CD14-positive monocyte (primary cell): ENCODE results near the gene ANKRD13D. TPM values are rescaled to one million over a fixed set of nuclear protein-coding genes. Genes with fewer than 3 reads are reported as not detected.

ENCODE experiments used
- DNase-seq, 3 donors: peaks; one replicate each; pipeline ENCODE4 v3.0.0-alpha.2; 2011 to 2022
- H2AFZ ChIP-seq: 2 replicates; pipeline ENCODE4 v1.6.0; 2012; ENCODE audit warnings: mild to moderate bottlenecking, low read depth, low read length, inconsistent platforms; ENCODE audit not compliant: insufficient read depth, poor library complexity, severe bottlenecking
- H3K27ac ChIP-seq, 2 donors: 1 replicate in 1 of 2; 2 replicates in 1 of 2; pipeline ENCODE4 v1.5.1; 2012 to 2013; ENCODE audit warnings: low read length in 2 of 2, control low read depth in 1 of 2, inconsistent platforms in 1 of 2, low read depth in 1 of 2, mild to moderate bottlenecking in 1 of 2
- H3K27me3 ChIP-seq, 2 donors: one replicate each; pipeline versions ENCODE4 v1.6.0 to v1.6.1; 2011 to 2013; ENCODE audit warnings: low read length in 2 of 2; ENCODE audit not compliant: control insufficient read depth in 2 of 2, insufficient read depth in 2 of 2
- H3K36me3 ChIP-seq, 2 donors: replicated peaks in 1 of 2; 1 replicate in 1 of 2; 2 replicates in 1 of 2; pipeline versions ENCODE4 v1.5.1 to v1.6.1; 2012 to 2013; ENCODE audit warnings: low read length in 2 of 2, control low read depth in 1 of 2, inconsistent platforms in 1 of 2, mild to moderate bottlenecking in 1 of 2; ENCODE audit not compliant: insufficient read depth in 2 of 2, control insufficient read depth in 1 of 2
- H3K4me1 ChIP-seq, 2 donors: 1 replicate in 1 of 2; 2 replicates in 1 of 2; pipeline versions ENCODE4 v1.5.1 to v1.6.1; 2012 to 2013; ENCODE audit warnings: low read length in 2 of 2, control low read depth in 1 of 2, inconsistent platforms in 1 of 2, mild to moderate bottlenecking in 1 of 2, moderate library complexity in 1 of 2; ENCODE audit not compliant: insufficient read depth in 2 of 2, control insufficient read depth in 1 of 2
- H3K4me2 ChIP-seq: replicated peaks from 2 replicates; pipeline ENCODE3; 2012; ENCODE audit warnings: low read length, moderate library complexity, mild to moderate bottlenecking; ENCODE audit not compliant: poor library complexity, severe bottlenecking; ENCODE audit errors: extremely low read depth
- H3K4me3 ChIP-seq, 3 experiments: fragments of 200-600 bp in 1 of 3; sonication (generic) in 1 of 3; replicated peaks in 1 of 3; 1 replicate in 2 of 3; 2 replicates in 1 of 3; pipeline ENCODE4 v1.5.1; 2011 to 2013; ENCODE audit warnings: low read length in 3 of 3, mild to moderate bottlenecking in 3 of 3, control low read depth in 2 of 3, low read depth in 2 of 3, inconsistent platforms in 1 of 3, moderate library complexity in 1 of 3
- H3K79me2 ChIP-seq: 2 replicates; pipeline ENCODE4 v1.6.0; 2012; ENCODE audit warnings: mild to moderate bottlenecking, control low read depth, inconsistent platforms, low read length, moderate library complexity; ENCODE audit not compliant: insufficient read depth
- H3K9ac ChIP-seq: 2 replicates; pipeline ENCODE4 v1.6.0; 2017; ENCODE audit warnings: low read length, mild to moderate bottlenecking; ENCODE audit not compliant: insufficient read depth, poor library complexity, severe bottlenecking
- H3K9me3 ChIP-seq, 2 donors: replicated peaks in 1 of 2; 1 replicate in 1 of 2; 2 replicates in 1 of 2; pipeline versions ENCODE4 v1.5.1 to v1.6.1; 2012 to 2013; ENCODE audit warnings: low read length in 2 of 2, control low read depth in 1 of 2; ENCODE audit not compliant: control insufficient read depth in 1 of 2, insufficient read depth in 1 of 2
- H4K20me1 ChIP-seq: 2 replicates; pipeline ENCODE4 v1.6.0; 2012; ENCODE audit warnings: mild to moderate bottlenecking, low read length, control low read depth, moderate library complexity; ENCODE audit not compliant: insufficient read depth
- H3K27ac Mint-ChIP-seq, 7 donors: one replicate each; pipeline ENCODE4 v1.8.0; 2020; ENCODE audit warnings: mild to moderate bottlenecking in 7 of 7, mixed read lengths in 7 of 7, moderate library complexity in 6 of 7, inconsistent platforms in 2 of 7
- H3K27me3 Mint-ChIP-seq, 3 donors: one replicate each; pipeline ENCODE4 v1.8.0; 2021 to 2022; ENCODE audit warnings: low read depth in 3 of 3, mild to moderate bottlenecking in 3 of 3, mixed read lengths in 3 of 3, moderate library complexity in 3 of 3, inconsistent platforms in 1 of 3
- H3K36me3 Mint-ChIP-seq, 2 donors: one replicate each; pipeline ENCODE4 v1.8.0; 2020; ENCODE audit warnings: mixed read lengths in 2 of 2, inconsistent platforms in 1 of 2, mild to moderate bottlenecking in 1 of 2
- H3K4me1 Mint-ChIP-seq: one replicate; pipeline ENCODE4 v1.8.0; 2020; ENCODE audit warnings: mild to moderate bottlenecking, mixed read lengths
- H3K4me3 Mint-ChIP-seq, 2 donors: one replicate each; pipeline ENCODE4 v1.8.0; 2020; ENCODE audit warnings: mild to moderate bottlenecking in 2 of 2, mixed read lengths in 2 of 2, moderate library complexity in 1 of 2
- H3K9me3 Mint-ChIP-seq, 7 donors: one replicate each; pipeline ENCODE4 v1.8.0; 2020 to 2022; ENCODE audit warnings: mixed read lengths in 7 of 7, mild to moderate bottlenecking in 6 of 7, moderate library complexity in 6 of 7, inconsistent platforms in 2 of 7
- WGBS: methylation state at CpG from one replicate; pipeline ENCODE4 v1.1.5; 2013; ENCODE audit warnings: missing lambda C conversion rate; ENCODE audit not compliant: insufficient coverage; 5-methylcytosine and 5-hydroxymethylcytosine counted together
- intact Hi-C, 2 donors: fragments of 100-400 bp; cut with micrococcal nuclease; formaldehyde crosslinking; loops; one replicate each; pipeline versions ENCODE4 v1.15.0 to v1.15.1; 2023
- polyA plus RNA-seq, 3 donors: library from polyadenylated mRNA; depleted of rRNA in 1 of 3; unstranded in 2 of 3; stranded (reverse) in 1 of 3; fragments of 300-500 nt in 2 of 3; fragments of >200 nt in 1 of 3; fragmentation: Illumina TruSeq in 2 of 3; gene quantifications; 1 replicate in 2 of 3; 2 replicates in 1 of 3; pipeline ENCODE4 v1.2.3, GENCODE V29; 2012 to 2021
- TF ChIP-seq, protein P1 (sequence below): fragments of 200-600 bp; IDR thresholded peaks from one replicate; pipeline ENCODE4 v1.8.0; 2022; ENCODE audit warnings: antibody characterized with exemption, mild to moderate bottlenecking

The ANKRD13D gene
- polyA plus RNA-seq, 3 donors, result 9.1 to 389 (median 10.3) TPM

DNA sequence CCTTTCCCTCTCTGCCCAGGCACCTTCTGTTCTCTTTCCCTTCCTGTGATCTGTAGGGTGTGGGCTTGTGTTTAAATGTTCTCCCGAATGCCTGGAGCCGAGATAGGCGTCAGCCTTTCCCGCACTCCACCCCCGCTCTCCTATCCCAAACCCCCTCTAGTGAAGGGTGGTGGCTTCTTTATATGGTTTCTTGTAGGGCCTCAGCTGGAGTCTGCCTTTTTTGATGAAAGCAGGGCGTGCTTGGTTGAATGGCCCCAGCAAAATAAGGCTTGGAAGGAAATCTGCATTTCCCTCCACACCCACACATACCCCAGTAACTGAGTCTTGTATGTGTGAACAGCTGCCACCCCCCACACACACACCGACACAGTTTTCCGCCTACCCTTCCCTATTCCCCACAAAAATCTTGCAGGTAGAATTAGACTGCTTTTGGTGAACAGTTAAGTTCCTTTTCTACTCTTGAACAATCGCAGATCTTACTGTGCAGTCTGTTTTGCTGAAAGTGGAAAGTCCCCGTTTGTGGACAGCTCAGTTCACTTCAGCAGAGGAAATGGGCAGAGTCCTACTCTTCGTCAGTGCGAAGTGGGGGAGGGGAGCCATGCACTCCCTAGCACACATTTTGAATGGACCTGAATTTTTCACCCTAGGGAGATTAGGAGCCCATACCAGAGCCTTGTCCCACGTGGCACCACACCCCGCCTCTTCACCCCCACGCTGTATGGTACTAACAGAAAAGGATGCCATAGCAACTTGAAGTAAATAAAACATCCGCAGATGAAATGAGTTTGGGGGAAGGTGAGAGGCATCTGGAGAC lies 48.3 kb upstream of the ANKRD13D start:
- Mint-ChIP-seq H3K36me3 (peaks cover 47 to 61% of the 10 kb centered on the region in 2 donors), H3K9me3 (no peaks in the 10 kb centered on the region), H3K4me1 (peaks cover 47% of the 10 kb centered on the region), H3K4me3 (peak overlapping the region; percentile 96 to 98), H3K27ac (peak overlapping the region; percentile 96 to 99 (median 98)), H3K27me3 (peaks cover 0 to 2% (median 1%) of the 10 kb centered on the region in 3 donors)
- WGBS, result 0% methylated on average over 1 of the region's 16 CpGs
- H3K9me3 ChIP-seq, result no peaks in the 10 kb centered on the region
- H2AFZ ChIP-seq, result no peak overlapping the region
- H3K9ac ChIP-seq, result peak overlapping the region; percentile 85
- H4K20me1 ChIP-seq, result peaks cover 98% of the 10 kb centered on the region
- H3K79me2 ChIP-seq, result peaks cover 92% of the 10 kb centered on the region
- TF ChIP-seq, protein P1, sequence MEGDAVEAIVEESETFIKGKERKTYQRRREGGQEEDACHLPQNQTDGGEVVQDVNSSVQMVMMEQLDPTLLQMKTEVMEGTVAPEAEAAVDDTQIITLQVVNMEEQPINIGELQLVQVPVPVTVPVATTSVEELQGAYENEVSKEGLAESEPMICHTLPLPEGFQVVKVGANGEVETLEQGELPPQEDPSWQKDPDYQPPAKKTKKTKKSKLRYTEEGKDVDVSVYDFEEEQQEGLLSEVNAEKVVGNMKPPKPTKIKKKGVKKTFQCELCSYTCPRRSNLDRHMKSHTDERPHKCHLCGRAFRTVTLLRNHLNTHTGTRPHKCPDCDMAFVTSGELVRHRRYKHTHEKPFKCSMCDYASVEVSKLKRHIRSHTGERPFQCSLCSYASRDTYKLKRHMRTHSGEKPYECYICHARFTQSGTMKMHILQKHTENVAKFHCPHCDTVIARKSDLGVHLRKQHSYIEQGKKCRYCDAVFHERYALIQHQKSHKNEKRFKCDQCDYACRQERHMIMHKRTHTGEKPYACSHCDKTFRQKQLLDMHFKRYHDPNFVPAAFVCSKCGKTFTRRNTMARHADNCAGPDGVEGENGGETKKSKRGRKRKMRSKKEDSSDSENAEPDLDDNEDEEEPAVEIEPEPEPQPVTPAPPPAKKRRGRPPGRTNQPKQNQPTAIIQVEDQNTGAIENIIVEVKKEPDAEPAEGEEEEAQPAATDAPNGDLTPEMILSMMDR, result no peak
- DNase-seq, result peak; percentile 82 to 93 (median 84)
- peaks cover 38 to 53% of the 10 kb centered on the region in 2 donors for H3K36me3 ChIP-seq
- intact Hi-C loops, result no loop called here
- no peaks in the 10 kb centered on the region for H3K27me3 ChIP-seq
- peak overlapping the region; percentile 66 to 91 (median 75) for H3K4me3 ChIP-seq
- H3K27ac ChIP-seq, result peak overlapping the region; percentile 80 to 95
- H3K4me2 ChIP-seq, result peak overlapping the region; percentile 86
- peaks cover 30 to 35% of the 10 kb centered on the region in 2 donors for H3K4me1 ChIP-seq

DNA sequence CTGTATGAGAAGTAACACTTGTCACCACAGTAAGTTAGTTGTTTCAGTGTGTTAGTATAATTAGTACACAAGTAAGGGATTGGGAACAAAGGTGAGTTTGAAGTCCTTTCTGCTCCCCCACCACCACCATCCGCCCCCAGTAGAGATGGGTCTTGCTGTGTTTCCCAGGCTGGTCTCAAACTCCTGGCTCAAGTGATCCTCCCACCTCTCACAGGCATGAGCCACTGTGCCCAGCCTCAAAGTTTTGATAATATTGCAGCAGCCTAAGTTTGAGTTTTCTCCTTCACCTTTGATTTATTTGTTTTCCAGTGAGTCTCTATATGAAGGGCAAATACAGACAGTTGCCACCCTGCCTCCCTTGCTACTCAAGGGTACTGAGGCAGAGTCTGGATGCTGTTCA lies 46.6 kb upstream of the ANKRD13D start:
- no peak overlapping the region for H3K4me3 Mint-ChIP-seq
- no peaks in the 10 kb centered on the region for H3K27me3 ChIP-seq
- H3K36me3 ChIP-seq, result peaks cover 45 to 55% of the 10 kb centered on the region in 2 donors
- peaks cover 52 to 67% of the 10 kb centered on the region in 2 donors for H3K36me3 Mint-ChIP-seq
- WGBS, result no CpG with 5 or more reads among the region's 1 CpG
- H3K4me3 ChIP-seq, result no peak overlapping the region
- H3K4me1 ChIP-seq, result peaks cover 30 to 35% of the 10 kb centered on the region in 2 donors
- no peaks in the 10 kb centered on the region for H3K9me3 Mint-ChIP-seq
- H2AFZ ChIP-seq, result no peak overlapping the region
- peaks cover 83% of the 10 kb centered on the region for H3K79me2 ChIP-seq
- H4K20me1 ChIP-seq, result peaks cover 95% of the 10 kb centered on the region
- no peak overlapping the region for H3K4me2 ChIP-seq
- TF ChIP-seq, protein P1, result no peak
- H3K9me3 ChIP-seq, result no peaks in the 10 kb centered on the region
- no peak for DNase-seq
- intact Hi-C loops, result no loop called here
- H3K9ac ChIP-seq, result no peak overlapping the region
- peak overlapping the region in 6 of 7 donors; percentile 71 to 89 (median 80) for H3K27ac Mint-ChIP-seq
- peaks cover 0 to 2% (median 1%) of the 10 kb centered on the region in 3 donors for H3K27me3 Mint-ChIP-seq
- peak overlapping the region in 1 of 2 donors; percentile 60 for H3K27ac ChIP-seq
- H3K4me1 Mint-ChIP-seq, result peaks cover 45% of the 10 kb centered on the region
